ENCODE results near the gene FUBP1.
A peak's percentile ranks its signal among the peaks of the same experiment; 100 is the strongest.

FUBP1 gene

GRCh38 chr1:77976433-77977076, 2.3 kb downstream of the FUBP1 start:
- no peak for TF ChIP-seq CTCF (conservative IDR thresholded peaks at IDR 0.05; ENCODE audit: low read depth, low read length)
- DNase-seq (ENCODE audit: low read depth) = no peak

GRCh38 chr1:77975907-77976306, 3.0 kb downstream of the FUBP1 start:
- H3K4me3 ChIP-seq (ENCODE audit: low read depth, low read length) = peak overlapping the region; percentile 36
- no peak for TF ChIP-seq CTCF (conservative IDR thresholded peaks at IDR 0.05; ENCODE audit: low read depth, low read length)
- DNase-seq (ENCODE audit: low read depth) = no peak

More at GRCh38 chr1:77976433-77977076, 2.3 kb downstream of the FUBP1 start:
- peak overlapping the region; percentile 94 for H3K4me3 ChIP-seq (ENCODE audit: low read depth, low read length)

- DNase-seq (ENCODE audit: low read depth) = peak; percentile 48
- H3K4me3 ChIP-seq (ENCODE audit: low read depth, low read length) = peak overlapping the region; percentile 36
- no peak for TF ChIP-seq CTCF (conservative IDR thresholded peaks at IDR 0.05; ENCODE audit: low read depth, low read length)
These were observed 3.5 kb downstream of the FUBP1 start for GRCh38 chr1:77975386-77975785.

- TF ChIP-seq CTCF (conservative IDR thresholded peaks at IDR 0.05; ENCODE audit: low read depth, low read length) = no peak
- no peak overlapping the region for H3K4me3 ChIP-seq (ENCODE audit: low read depth, low read length)
These were observed 6.8 kb downstream of the FUBP1 start for GRCh38 chr1:77972080-77972479.

GRCh38 chr1:77970192-77970591, 8.7 kb downstream of the FUBP1 start:
- no peak for DNase-seq (ENCODE audit: low read depth)
- H3K4me3 ChIP-seq (ENCODE audit: low read depth, low read length) = no peak overlapping the region
- TF ChIP-seq CTCF (conservative IDR thresholded peaks at IDR 0.05; ENCODE audit: low read depth, low read length) = no peak

More at GRCh38 chr1:77972080-77972479, 6.8 kb downstream of the FUBP1 start:
- DNase-seq (ENCODE audit: low read depth) = no peak

- no peak overlapping the region for H3K4me3 ChIP-seq (ENCODE audit: low read depth, low read length)
- no peak for DNase-seq (ENCODE audit: low read depth)
- no peak for TF ChIP-seq CTCF (conservative IDR thresholded peaks at IDR 0.05; ENCODE audit: low read depth, low read length)
These were observed 12.6 kb downstream of the FUBP1 start for GRCh38 chr1:77966291-77966690.

- H3K4me3 ChIP-seq (ENCODE audit: low read depth, low read length) = no peak overlapping the region
- DNase-seq (ENCODE audit: low read depth) = no peak
- no peak for TF ChIP-seq CTCF (conservative IDR thresholded peaks at IDR 0.05; ENCODE audit: low read depth, low read length)
These were observed 17.5 kb downstream of the FUBP1 start for GRCh38 chr1:77961392-77961791.

Measured in choroid plexus epithelial cell (primary cell).